Endothelial cell of umbilical vein (primary cell): ENCODE data around the gene DRD4. TPM values are rescaled to one million over a fixed set of nuclear protein-coding genes. Genes with fewer than 3 reads are reported as not detected.

Source experiments
- BruUV-seq: library from RNA; stranded (reverse); fragments of 400-500 nt; replicated peaks from 2 replicates; lab custom pipeline; 2021; lab: Mats Ljungman, UMichigan
- CTCF ChIA-PET: fragments of 300-600, 350-600 bp; sonication (Branson Sonifier 250); formaldehyde crosslinking; loops from one replicate; lab custom pipeline; 2021; ENCODE audit warnings: antibody characterized with exemption, inconsistent platforms; lab: Charles Lee
- POLR2A ChIA-PET: fragments of 300-600, 350-600 bp; sonication (Branson Sonifier 250); formaldehyde crosslinking; loops from one replicate; lab custom pipeline; 2021; ENCODE audit warnings: antibody characterized with exemption, inconsistent platforms; lab: Charles Lee
- DNase-seq: peaks from one replicate; pipeline ENCODE4 v3.0.0-alpha.2; 2011; ENCODE audit warnings: low read depth, low spot score
- FAIRE-seq: peaks from 2 replicates; lab custom pipeline; 2011; peaks lifted over from hg19 to GRCh38; lab: Jason Lieb, UNC
- H2AFZ ChIP-seq: 2 replicates; pipeline ENCODE4 v1.6.0; 2012; ENCODE audit warnings: low read depth, low read length, control low read depth, inconsistent platforms
- H3K27ac ChIP-seq: 2 replicates; pipeline ENCODE4 v1.5.1; 2011; ENCODE audit warnings: low read depth, mild to moderate bottlenecking, control low read depth, low read length, moderate library complexity; ENCODE audit not compliant: insufficient read depth
- H3K27me3 ChIP-seq, 2 experiments: 2 replicates each; pipeline versions ENCODE4 v1.6.0 to v1.6.1; 2011; ENCODE audit warnings: low read length in 2 of 2, mixed read lengths in 1 of 2; ENCODE audit not compliant: control insufficient read depth in 2 of 2, insufficient read depth in 2 of 2
- H3K36me3 ChIP-seq, 2 experiments: 2 replicates in 1 of 2; 3 replicates in 1 of 2; pipeline ENCODE4 v1.5.1; 2011; ENCODE audit warnings: low read length in 2 of 2, mild to moderate bottlenecking in 1 of 2, moderate library complexity in 1 of 2; ENCODE audit not compliant: control insufficient read depth in 2 of 2, insufficient read depth in 2 of 2; ENCODE audit errors: extremely low read depth in 1 of 2
- H3K4me1 ChIP-seq: 3 replicates; pipeline ENCODE4 v1.5.1; 2011; ENCODE audit warnings: mild to moderate bottlenecking, low read length; ENCODE audit not compliant: control insufficient read depth, insufficient read depth; ENCODE audit errors: extremely low read depth
- H3K4me2 ChIP-seq: 2 replicates; pipeline ENCODE4 v1.6.1; 2011; ENCODE audit warnings: low read length, control low read depth, mixed read lengths; ENCODE audit not compliant: insufficient read depth
- H3K4me3 ChIP-seq, 3 experiments: fragments of 200-600 bp in 1 of 3; sonication (generic), shearing (Covaris generic) in 1 of 3; replicated peaks in 1 of 3; 2 replicates each; pipeline ENCODE4 v1.5.1; 2011 to 2016; ENCODE audit warnings: control low read depth in 3 of 3, low read length in 3 of 3, mild to moderate bottlenecking in 2 of 3, inconsistent platforms in 1 of 3, low read depth in 1 of 3, moderate library complexity in 1 of 3; ENCODE audit not compliant: insufficient read depth in 1 of 3
- H3K79me2 ChIP-seq: 2 replicates; pipeline ENCODE4 v1.6.0; 2012; ENCODE audit warnings: low read length, inconsistent platforms; ENCODE audit not compliant: control insufficient read depth, insufficient read depth
- H3K9ac ChIP-seq: replicated peaks from 2 replicates; pipeline ENCODE3; 2011; ENCODE audit warnings: low read length, control low read depth; ENCODE audit not compliant: insufficient read depth; ENCODE audit errors: extremely low read depth
- H3K9me1 ChIP-seq: replicated peaks from 3 replicates; pipeline ENCODE4 v1.6.0; 2011; ENCODE audit warnings: mild to moderate bottlenecking, low read length; ENCODE audit not compliant: control insufficient read depth, insufficient read depth; ENCODE audit errors: extremely low read depth
- H3K9me3 ChIP-seq: replicated peaks from 2 replicates; pipeline ENCODE4 v1.5.1; 2012; ENCODE audit warnings: low read length, inconsistent platforms; ENCODE audit not compliant: control insufficient read depth, insufficient read depth
- H4K20me1 ChIP-seq: replicated peaks from 2 replicates; pipeline ENCODE3; 2011; ENCODE audit warnings: mild to moderate bottlenecking, low read length; ENCODE audit not compliant: control insufficient read depth, insufficient read depth; ENCODE audit errors: extremely low read depth
- CTCF ChIP-seq, 2 donors: IDR thresholded peaks; 1 replicate in 1 of 2; 2 replicates in 1 of 2; pipeline ENCODE4 v1.5.1; 2011; ENCODE audit warnings: low read length in 2 of 2, mild to moderate bottlenecking in 2 of 2, moderate library complexity in 2 of 2, control low read depth in 1 of 2, inconsistent platforms in 1 of 2, low read depth in 1 of 2; ENCODE audit not compliant: insufficient read depth in 1 of 2; ENCODE audit errors: extremely low read depth in 1 of 2
- EZH2 ChIP-seq: IDR thresholded peaks from 2 replicates; pipeline ENCODE4 v1.6.1; 2012; ENCODE audit warnings: borderline replicate concordance, low read depth, mild to moderate bottlenecking, moderate library complexity, low read length, inconsistent platforms; ENCODE audit not compliant: severe bottlenecking
- FOS ChIP-seq: IDR thresholded peaks from 2 replicates; pipeline ENCODE4 v1.6.1; 2011; ENCODE audit warnings: mild to moderate bottlenecking, low read length, moderate library complexity, borderline replicate concordance; ENCODE audit not compliant: insufficient read depth
- GATA2 ChIP-seq: IDR thresholded peaks from 2 replicates; pipeline ENCODE4 v1.7.0; 2011; ENCODE audit warnings: low read depth, mild to moderate bottlenecking, moderate library complexity, mixed read lengths, low read length; ENCODE audit not compliant: insufficient read length, insufficient read depth
- MAX ChIP-seq: IDR thresholded peaks from 2 replicates; pipeline ENCODE4 v1.6.1; 2011; ENCODE audit not compliant: insufficient read depth, insufficient read length
- MYC ChIP-seq: IDR thresholded peaks from one replicate; pipeline ENCODE4 v1.6.1; 2011; ENCODE audit warnings: mild to moderate bottlenecking, low read depth, low read length
- POLR2AphosphoS5 ChIP-seq: IDR thresholded peaks from 2 replicates; pipeline ENCODE4 v1.6.1; 2012; ENCODE audit warnings: low read depth, mild to moderate bottlenecking, control low read depth, low read length, moderate library complexity; ENCODE audit not compliant: insufficient read depth
- dilution Hi-C: fragments of 300-500 bp; cut with MboI; formaldehyde crosslinking; loops from one replicate; pipeline ENCODE4 v1.15.0; 2019; ENCODE audit warnings: low sequenced_read_pairs; ENCODE audit not compliant: extremely low pct_ligation_motif_present
- intact Hi-C: fragments of 100-400 bp; cut with micrococcal nuclease; formaldehyde crosslinking; loops from one replicate; pipeline ENCODE4 v1.10.0; 2022
- polyA plus RNA-seq, 4 experiments: library from polyadenylated mRNA; depleted of rRNA in 3 of 4; stranded (reverse) in 3 of 4; unstranded in 1 of 4; fragments of >200 nt; gene quantifications; 2 replicates each; pipeline versions ENCODE4 v1.2.1 to v1.2.3, GENCODE V29; 2011 to 2012; ENCODE audit warnings: missing spikeins in 1 of 4
- total RNA-seq: library from RNA; stranded (reverse); gene quantifications from 2 replicates; pipeline ENCODE4 v1.2.3, GENCODE V29; 2021

Gene DRD4
- total and polyA plus RNA-seq, 2 donors (not counting 3 experiments of a cell fraction or from before 2014, with no cell fraction given) = 0.24 TPM; not detected in 1

GRCh38 chr11:613369-613968 lies 23.6 kb upstream of the DRD4 start:
- ChIA-PET POLR2A (no interaction called here), CTCF (no interaction called here)
- H3K9ac ChIP-seq = no peak overlapping the region
- H2AFZ ChIP-seq = no peak overlapping the region
- no peak overlapping the region for H3K27ac ChIP-seq
- TF ChIP-seq POLR2AphosphoS5 = peak; percentile 38
- no peak for TF ChIP-seq EZH2
- intact Hi-C loops = loop anchor here (5.0 kb wide), 1 partner anchor 36 kb away; the partner anchor contains the start of gene PHRF1
- no peaks in the 10 kb centered on the region for H4K20me1 ChIP-seq
- peaks cover 7 to 39% of the 10 kb centered on the region in 2 experiments for H3K36me3 ChIP-seq
- BruUV-seq = no TSS peak
- H3K4me2 ChIP-seq = no peak overlapping the region
- H3K9me1 ChIP-seq = no peaks in the 10 kb centered on the region
- FAIRE-seq (peak; percentile 70), DNase-seq (peak; percentile 48)
- no peaks in the 10 kb centered on the region for H3K79me2 ChIP-seq
- dilution Hi-C loops = no loop called here
- H3K27me3 ChIP-seq = no peaks in the 10 kb centered on the region
- peaks cover 6% of the 10 kb centered on the region for H3K4me1 ChIP-seq
- H3K4me3 ChIP-seq = no peak overlapping the region
- no peaks in the 10 kb centered on the region for H3K9me3 ChIP-seq

- H3K27me3 ChIP-seq = no peaks in the 10 kb centered on the region
- H3K4me3 ChIP-seq = no peak overlapping the region
- H3K9ac ChIP-seq = no peak overlapping the region
- no peaks in the 10 kb centered on the region for H3K9me1 ChIP-seq
- no peaks in the 10 kb centered on the region for H3K79me2 ChIP-seq
- no peaks in the 10 kb centered on the region for H3K9me3 ChIP-seq
- no peak for FAIRE-seq
- no peak for DNase-seq
- H3K27ac ChIP-seq = no peak overlapping the region
- intact Hi-C loops (loop anchor here (5.0 kb wide), 1 partner anchor 37 kb away; the partner anchor contains the start of gene PHRF1), dilution Hi-C loops (no loop called here)
- H2AFZ ChIP-seq = no peak overlapping the region
- peaks cover 3 to 32% of the 10 kb centered on the region in 2 experiments for H3K36me3 ChIP-seq
- H4K20me1 ChIP-seq = no peaks in the 10 kb centered on the region
- POLR2A ChIA-PET = no interaction called here
- CTCF ChIA-PET = no interaction called here
- no peak for TF ChIP-seq POLR2AphosphoS5
- TF ChIP-seq MAX = no peak
- TF ChIP-seq CTCF (IDR thresholded peaks at IDR 0.05; ENCODE audit: extremely low read depth in 1 of 2, insufficient read depth in 1 of 2, low read depth in 1 of 2, low read length in 2 of 2) = no peak
- no peak for TF ChIP-seq GATA2
- TF ChIP-seq MYC = no peak
- no peak for TF ChIP-seq EZH2
- TF ChIP-seq FOS = no peak
- peaks cover 6% of the 10 kb centered on the region for H3K4me1 ChIP-seq
- no peak overlapping the region for H3K4me2 ChIP-seq
- BruUV-seq = no TSS peak
Measured at GRCh38 chr11:614021-614622, 22.9 kb upstream of the DRD4 start.
